Lower lobe of right lung (tissue), 2 donors: ENCODE results near the gene ZNRF1. TPM values are rescaled to one million over a fixed set of nuclear protein-coding genes. Genes with fewer than 3 reads are reported as not detected.

Source experiments
- ATAC-seq, 2 donors: fragments of 200-7000 bp; cut with Tn5 transposase; one replicate each; pipeline ENCODE4 v1.9.1; 2020 to 2022; ENCODE audit warnings: mild to moderate bottlenecking in 2 of 2, moderate library complexity in 2 of 2
- DNase-seq: peaks from one replicate; pipeline ENCODE4 v3.0.0-alpha.2; 2020
- H3K27ac ChIP-seq: fragments of 200-600 bp; one replicate; pipeline ENCODE4 v1.8.0; 2022
- H3K27me3 ChIP-seq: fragments of 200-600 bp; one replicate; pipeline ENCODE4 v1.8.0; 2022; ENCODE audit warnings: low read depth
- H3K36me3 ChIP-seq: fragments of 200-600 bp; one replicate; pipeline ENCODE4 v1.8.0; 2022; ENCODE audit warnings: mild to moderate bottlenecking
- H3K4me1 ChIP-seq: fragments of 200-600 bp; one replicate; pipeline ENCODE4 v1.8.0; 2022
- H3K4me3 ChIP-seq: fragments of 200-600 bp; one replicate; pipeline ENCODE4 v1.8.0; 2022; ENCODE audit warnings: mild to moderate bottlenecking
- H3K9me3 ChIP-seq: fragments of 200-600 bp; one replicate; pipeline ENCODE4 v1.8.0; 2022
- CTCF ChIP-seq: fragments of 200-600 bp; IDR thresholded peaks from one replicate; pipeline ENCODE4 v1.8.0; 2022; ENCODE audit warnings: antibody characterized with exemption, mild to moderate bottlenecking
- intact Hi-C: fragments of 100-400 bp; cut with DNase I; formaldehyde crosslinking; loops from one replicate; pipeline ENCODE4 v1.11.0; 2022
- total RNA-seq: library from RNA; stranded (reverse); fragmentation: NEBNext Ultra II Directional; extraction: Animal tissue kit (Norgen Biotek cat#: 25700); gene quantifications from one replicate; pipeline ENCODE4 v1.2.1, GENCODE V29; 2021
- donor health status: DM: no; HTN: yes; CAD: no; lungs with severe emphysema.

Gene ZNRF1
- total RNA-seq, 1 donor from 2014 or later = 23.5 TPM

DNA sequence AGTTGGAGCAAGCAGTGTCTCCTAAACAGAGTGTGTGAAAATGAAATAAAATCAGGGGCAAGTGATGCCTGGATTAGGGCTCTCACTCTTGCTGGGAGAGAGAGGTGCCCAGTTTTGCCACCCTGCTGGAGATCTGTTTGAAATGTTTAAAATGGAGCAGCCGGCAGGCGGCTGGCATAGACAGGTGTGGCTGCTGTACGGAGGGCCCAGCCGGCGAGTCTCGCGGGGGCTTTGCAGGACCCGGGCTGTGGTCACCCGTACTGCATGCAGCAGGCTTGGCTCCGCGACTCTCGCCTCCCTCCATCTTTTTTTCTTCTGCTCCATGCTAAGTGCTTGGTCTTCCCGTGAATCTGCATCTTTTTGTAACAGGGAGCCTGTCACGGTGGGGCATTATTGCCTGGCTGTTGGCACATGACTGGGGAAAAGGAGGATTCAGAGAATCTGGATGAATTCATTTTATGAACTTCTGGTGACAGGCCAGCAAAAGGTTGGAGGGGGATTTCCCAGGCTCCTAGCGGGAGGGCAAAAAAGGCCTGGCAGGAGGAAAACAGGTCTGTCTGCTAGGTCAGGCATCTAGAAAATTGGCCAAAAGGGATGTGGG lies 1.8 kb downstream of the ZNRF1 start:
- Histone ChIP-seq H3K27ac (peak overlapping the region; percentile 83), H3K4me3 (peak overlapping the region; percentile 82), H3K27me3 (no peaks in the 10 kb centered on the region), H3K4me1 (peaks cover 35% of the 10 kb centered on the region), H3K9me3 (no peaks in the 10 kb centered on the region), H3K36me3 (no peaks in the 10 kb centered on the region)
- TF ChIP-seq CTCF = no peak
- intact Hi-C loops = no loop called here
- ATAC-seq (no peak), DNase-seq (no peak)

DNA sequence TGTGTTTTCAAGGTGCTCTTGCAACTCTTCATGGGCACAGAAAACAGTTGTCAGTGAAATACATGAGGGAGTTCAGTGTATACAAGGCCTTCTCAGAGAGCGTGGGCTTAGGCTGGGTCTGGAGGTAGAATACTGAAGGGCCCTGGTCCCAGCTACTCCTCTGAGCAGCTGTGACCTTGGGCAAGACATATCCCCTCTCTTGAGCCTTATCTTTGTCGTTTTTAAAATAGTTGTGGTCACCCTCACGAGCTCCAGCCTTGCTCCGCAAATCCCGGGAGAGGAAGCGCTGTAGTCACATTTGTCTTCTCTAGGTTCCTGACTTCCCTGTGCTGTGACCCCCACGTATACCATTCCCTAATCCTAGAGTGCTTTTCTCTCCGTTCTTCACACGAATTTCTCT lies 3.6 kb downstream of the ZNRF1 start:
- H3K27me3 ChIP-seq = no peaks in the 10 kb centered on the region
- H3K4me1 ChIP-seq = peaks cover 42% of the 10 kb centered on the region
- intact Hi-C loops = no loop called here
- DNase-seq (no peak), ATAC-seq (no peak)
- no peak overlapping the region for H3K4me3 ChIP-seq
- no peak overlapping the region for H3K27ac ChIP-seq
- H3K9me3 ChIP-seq = no peaks in the 10 kb centered on the region
- no peaks in the 10 kb centered on the region for H3K36me3 ChIP-seq
- TF ChIP-seq CTCF = no peak

GRCh38 chr16:75003931-75004330 lies 5.1 kb downstream of the ZNRF1 start:
- DNase-seq = no peak
- no peak overlapping the region for H3K27ac ChIP-seq
- peaks cover 43% of the 10 kb centered on the region for H3K4me1 ChIP-seq
- no peaks in the 10 kb centered on the region for H3K36me3 ChIP-seq
- no peaks in the 10 kb centered on the region for H3K27me3 ChIP-seq
- intact Hi-C loops = no loop called here
- H3K9me3 ChIP-seq = no peaks in the 10 kb centered on the region
- ATAC-seq = no peak
- H3K4me3 ChIP-seq = no peak overlapping the region
- TF ChIP-seq CTCF = no peak

DNA sequence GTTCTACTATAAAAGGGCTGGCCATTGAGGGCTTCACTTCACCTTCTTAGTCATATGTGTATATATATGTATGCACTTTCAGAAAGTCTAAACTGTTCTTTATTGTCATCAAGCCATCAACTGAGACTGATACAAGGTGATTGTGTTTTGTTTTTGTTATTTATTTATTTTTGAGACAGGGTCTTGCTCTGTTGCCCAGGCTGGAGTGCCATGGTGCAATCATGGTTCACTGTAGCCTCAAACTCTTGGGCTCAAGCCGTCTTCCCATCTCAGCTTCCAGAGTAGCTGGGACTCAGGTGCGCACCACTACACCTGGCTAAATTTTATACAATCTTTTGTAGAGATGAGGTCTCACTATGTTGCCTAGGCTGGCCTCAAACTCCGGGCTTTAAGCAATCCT lies 5.6 kb downstream of the ZNRF1 start:
- Histone ChIP-seq H3K27me3 (no peaks in the 10 kb centered on the region), H3K9me3 (no peaks in the 10 kb centered on the region), H3K27ac (no peak overlapping the region), H3K36me3 (no peaks in the 10 kb centered on the region), H3K4me1 (peaks cover 43% of the 10 kb centered on the region), H3K4me3 (no peak overlapping the region)
- DNase-seq (no peak), ATAC-seq (no peak)
- intact Hi-C loops = no loop called here
- no peak for TF ChIP-seq CTCF

DNA sequence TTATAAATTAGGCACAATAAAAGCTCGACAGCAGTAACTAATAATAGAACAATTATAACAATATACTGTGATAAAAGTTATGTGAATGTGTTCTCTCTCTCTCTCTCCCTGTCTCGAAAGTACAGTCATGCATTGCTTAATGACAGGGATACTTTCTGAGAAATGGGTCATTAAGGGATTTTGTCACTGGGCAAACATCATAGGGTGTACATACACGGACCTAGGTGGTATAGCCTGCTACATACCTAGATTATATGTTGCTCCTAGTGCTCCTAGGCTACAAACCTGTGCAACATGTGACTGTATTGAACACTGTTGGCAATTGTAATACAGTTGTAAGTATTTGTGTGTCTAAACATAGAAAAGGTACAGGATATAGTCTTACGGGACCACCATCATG lies 6.9 kb downstream of the ZNRF1 start:
- intact Hi-C loops = no loop called here
- Histone ChIP-seq H3K27me3 (no peaks in the 10 kb centered on the region), H3K36me3 (no peaks in the 10 kb centered on the region), H3K27ac (no peak overlapping the region), H3K4me3 (no peak overlapping the region), H3K4me1 (peaks cover 31% of the 10 kb centered on the region), H3K9me3 (no peaks in the 10 kb centered on the region)
- no peak for TF ChIP-seq CTCF
- DNase-seq (no peak), ATAC-seq (no peak)
